Rectal smooth muscle tissue (tissue), 1 donor: ENCODE measurements around the gene FBXO44.

ENCODE experiments used
- H3K27ac ChIP-seq: one replicate; pipeline ENCODE4 v1.7.0; 2013; ENCODE audit warnings: low read depth, low read length, inconsistent platforms
- H3K27me3 ChIP-seq: one replicate; pipeline ENCODE4 v1.7.0; 2013; ENCODE audit warnings: low read length; ENCODE audit not compliant: control insufficient read depth, insufficient read depth
- H3K36me3 ChIP-seq: one replicate; pipeline ENCODE4 v1.7.0; 2013; ENCODE audit warnings: low read length; ENCODE audit not compliant: control insufficient read depth, insufficient read depth
- H3K4me1 ChIP-seq: one replicate; pipeline ENCODE4 v1.7.0; 2013; ENCODE audit warnings: low read length; ENCODE audit not compliant: control insufficient read depth, insufficient read depth
- H3K4me3 ChIP-seq: one replicate; pipeline ENCODE4 v1.7.0; 2013; ENCODE audit warnings: low read length
- H3K9ac ChIP-seq: one replicate; pipeline ENCODE4 v1.7.0; 2013; ENCODE audit warnings: low read length

The FBXO44 gene

DNA sequence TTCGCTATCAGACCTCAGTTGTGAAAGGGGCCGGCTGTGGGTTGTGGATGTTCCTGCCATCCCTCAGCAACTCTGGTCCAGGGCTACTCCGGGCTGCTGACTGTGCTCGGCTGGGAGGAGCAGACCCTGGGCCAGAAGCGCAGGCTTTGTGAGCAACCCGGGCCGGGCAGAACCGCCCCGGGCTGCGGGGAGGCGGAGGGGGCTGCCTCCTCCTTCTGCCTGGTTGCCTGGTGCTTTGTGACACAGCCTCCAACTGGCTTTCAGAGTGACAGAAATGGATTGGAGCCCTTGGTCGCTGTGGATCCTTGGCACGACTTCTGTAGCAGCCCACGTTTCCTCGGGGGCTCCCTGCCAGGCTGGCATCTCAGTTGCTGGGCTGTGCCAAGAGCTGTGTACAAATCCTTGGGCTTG lies 46.9 kb downstream of the FBXO44 start:
- Histone ChIP-seq H3K36me3 (no peaks in the 10 kb centered on the region), H3K4me1 (no peaks in the 10 kb centered on the region), H3K9ac (no peak overlapping the region), H3K27me3 (peaks cover 20% of the 10 kb centered on the region), H3K27ac (no peak overlapping the region), H3K4me3 (no peak overlapping the region)

DNA sequence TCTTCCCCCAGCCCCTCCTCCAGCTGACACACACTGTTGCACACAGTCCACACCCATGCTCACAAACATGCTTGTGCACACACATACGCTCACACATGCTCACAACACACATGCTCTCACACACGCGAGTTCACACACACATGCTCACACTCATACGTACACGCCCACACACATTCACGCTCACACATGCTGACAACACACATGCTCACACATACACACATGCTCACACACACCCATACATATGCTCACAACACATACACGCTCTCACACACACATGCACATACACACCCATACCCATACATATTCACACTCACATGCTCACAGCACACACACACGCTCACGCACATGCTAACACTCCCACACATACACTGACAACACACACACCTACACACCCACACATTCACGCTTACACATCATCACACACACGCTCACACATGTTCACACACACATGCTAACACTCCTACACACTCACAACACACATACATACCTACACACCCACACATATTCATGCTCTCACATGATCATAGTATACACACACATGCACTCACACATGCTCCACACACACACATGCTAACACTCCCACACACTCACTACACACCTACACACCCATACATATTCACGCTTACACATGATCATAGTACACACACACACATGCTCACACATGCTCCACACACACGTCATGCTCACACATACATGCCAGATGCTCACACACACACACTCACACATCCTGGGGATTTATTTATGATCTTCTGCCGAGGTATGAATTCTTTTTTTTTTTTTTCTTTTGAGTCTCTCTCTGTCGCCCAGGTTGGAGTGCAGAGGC lies 47.5 kb downstream of the FBXO44 start:
- H3K9ac ChIP-seq: no peak overlapping the region
- H3K36me3 ChIP-seq: no peaks in the 10 kb centered on the region
- no peak overlapping the region for H3K4me3 ChIP-seq
- H3K27me3 ChIP-seq: peaks cover 20% of the 10 kb centered on the region
- no peak overlapping the region for H3K27ac ChIP-seq
- H3K4me1 ChIP-seq: no peaks in the 10 kb centered on the region

- no peaks in the 10 kb centered on the region for H3K36me3 ChIP-seq
- H3K4me3 ChIP-seq: no peak overlapping the region
- H3K4me1 ChIP-seq: no peaks in the 10 kb centered on the region
- H3K27ac ChIP-seq: no peak overlapping the region
- peaks cover 19% of the 10 kb centered on the region for H3K27me3 ChIP-seq
- H3K9ac ChIP-seq: no peak overlapping the region
Measured at GRCh38 chr1:11703357-11704193, 48.9 kb downstream of the FBXO44 start.

DNA sequence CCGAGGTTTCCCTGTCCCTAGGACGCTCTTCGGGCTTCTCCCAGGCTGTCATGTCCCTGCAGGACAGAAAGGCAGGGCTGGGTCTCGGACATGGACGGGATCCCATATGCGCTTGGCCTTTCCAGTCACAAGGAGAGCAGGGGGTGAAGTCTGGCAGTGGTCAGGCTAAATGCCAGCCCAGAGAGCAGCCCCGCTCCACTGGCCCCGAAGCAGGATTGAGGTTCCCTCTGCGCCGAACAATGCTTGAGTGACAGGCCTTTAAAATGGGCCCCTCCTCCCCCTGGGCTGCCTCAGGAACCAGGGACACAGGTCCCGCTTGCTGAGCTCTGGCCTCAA lies 49.5 kb downstream of the FBXO44 start:
- H3K4me1 ChIP-seq: no peaks in the 10 kb centered on the region
- no peak overlapping the region for H3K9ac ChIP-seq
- no peak overlapping the region for H3K4me3 ChIP-seq
- no peaks in the 10 kb centered on the region for H3K36me3 ChIP-seq
- no peak overlapping the region for H3K27ac ChIP-seq
- peaks cover 21% of the 10 kb centered on the region for H3K27me3 ChIP-seq

- H3K36me3 ChIP-seq: no peaks in the 10 kb centered on the region
- H3K27ac ChIP-seq: no peak overlapping the region
- H3K4me3 ChIP-seq: no peak overlapping the region
- H3K4me1 ChIP-seq: no peaks in the 10 kb centered on the region
- no peak overlapping the region for H3K9ac ChIP-seq
- peaks cover 21% of the 10 kb centered on the region for H3K27me3 ChIP-seq
Measured at GRCh38 chr1:11704691-11705475, 50.2 kb downstream of the FBXO44 start.

GRCh38 chr1:11705596-11705995 lies 50.9 kb downstream of the FBXO44 start:
- no peak overlapping the region for H3K9ac ChIP-seq
- H3K27ac ChIP-seq: no peak overlapping the region
- no peak overlapping the region for H3K4me3 ChIP-seq
- no peaks in the 10 kb centered on the region for H3K36me3 ChIP-seq
- H3K27me3 ChIP-seq: peaks cover 20% of the 10 kb centered on the region
- H3K4me1 ChIP-seq: no peaks in the 10 kb centered on the region

GRCh38 chr1:11706292-11706691 lies 51.6 kb downstream of the FBXO44 start:
- Histone ChIP-seq H3K9ac (no peak overlapping the region), H3K27ac (no peak overlapping the region), H3K4me3 (no peak overlapping the region), H3K27me3 (peaks cover 14% of the 10 kb centered on the region), H3K36me3 (no peaks in the 10 kb centered on the region), H3K4me1 (no peaks in the 10 kb centered on the region)

- no peaks in the 10 kb centered on the region for H3K4me1 ChIP-seq
- peaks cover 11% of the 10 kb centered on the region for H3K27me3 ChIP-seq
- H3K27ac ChIP-seq: no peak overlapping the region
- H3K9ac ChIP-seq: no peak overlapping the region
- H3K36me3 ChIP-seq: no peaks in the 10 kb centered on the region
- no peak overlapping the region for H3K4me3 ChIP-seq
Measured at GRCh38 chr1:11707621-11708276, 53.1 kb downstream of the FBXO44 start.

DNA sequence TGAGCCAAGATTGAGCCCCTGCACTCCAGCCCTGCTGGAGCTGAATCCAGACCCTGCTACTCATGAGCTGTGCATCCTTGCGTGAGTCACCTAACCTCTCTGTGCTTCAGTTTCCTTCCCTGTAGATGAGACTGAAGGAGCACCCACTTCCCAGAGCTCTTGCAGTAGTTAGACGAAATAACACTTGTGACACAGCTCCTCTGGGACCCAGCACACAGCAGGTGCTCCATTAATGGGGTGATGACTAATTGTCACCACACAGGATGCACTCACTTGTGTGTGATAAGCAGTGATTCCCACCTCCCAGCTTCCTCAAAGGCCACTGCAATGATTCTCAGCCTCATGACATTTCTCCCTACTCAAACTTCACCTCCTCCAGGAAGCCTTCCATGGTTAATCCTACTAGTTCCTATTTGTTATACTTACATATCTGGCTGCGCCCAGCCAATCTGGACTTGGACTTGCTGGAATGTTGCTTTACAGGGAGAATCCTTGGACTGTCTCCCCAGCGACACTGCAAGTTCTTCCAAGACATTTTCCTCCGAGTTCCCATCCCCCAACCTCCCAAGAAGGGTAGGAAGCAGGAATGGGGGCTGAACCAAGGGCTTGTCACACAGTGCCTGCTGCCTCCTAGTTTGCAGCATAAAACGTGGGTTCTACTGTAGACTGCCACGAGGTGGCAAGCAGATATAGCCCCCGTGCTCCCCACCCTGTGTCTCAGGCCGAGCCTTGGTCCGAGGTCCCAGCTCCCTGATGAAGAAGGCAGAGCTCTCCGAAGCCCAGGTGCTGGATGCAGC lies 54.1 kb downstream of the FBXO44 start:
- Histone ChIP-seq H3K4me1 (no peaks in the 10 kb centered on the region), H3K9ac (no peak overlapping the region), H3K36me3 (no peaks in the 10 kb centered on the region), H3K27ac (no peak overlapping the region), H3K27me3 (peaks cover 11% of the 10 kb centered on the region), H3K4me3 (no peak overlapping the region)

GRCh38 chr1:11711490-11711889 lies 56.8 kb downstream of the FBXO44 start:
- Histone ChIP-seq H3K36me3 (no peaks in the 10 kb centered on the region), H3K4me3 (no peak overlapping the region), H3K4me1 (no peaks in the 10 kb centered on the region), H3K27me3 (peaks cover 8% of the 10 kb centered on the region), H3K27ac (no peak overlapping the region), H3K9ac (no peak overlapping the region)

DNA sequence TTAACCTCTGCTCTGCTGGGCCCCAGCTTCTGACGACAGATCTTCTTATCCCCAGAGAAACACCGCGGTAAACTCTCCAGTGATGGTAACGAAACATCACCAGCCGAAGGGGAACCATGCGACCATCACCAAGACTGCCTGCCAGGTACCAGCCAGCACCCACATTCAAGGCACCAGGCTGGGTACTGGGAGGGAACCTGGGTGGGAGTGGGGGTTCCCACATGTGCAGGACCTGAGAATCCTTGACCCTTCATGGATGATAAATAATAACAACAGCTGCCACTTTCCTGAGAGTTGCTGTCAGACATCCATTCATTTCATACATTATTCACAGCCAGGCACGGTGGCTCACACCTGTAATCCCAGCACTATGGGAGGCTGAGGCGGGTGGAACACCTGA lies 57.6 kb downstream of the FBXO44 start:
- Histone ChIP-seq H3K27me3 (peaks cover 8% of the 10 kb centered on the region), H3K27ac (no peak overlapping the region), H3K4me3 (no peak overlapping the region), H3K36me3 (no peaks in the 10 kb centered on the region), H3K9ac (no peak overlapping the region), H3K4me1 (no peaks in the 10 kb centered on the region)
